NCI-H524 treated with DMSO at 0.1 percent for 48 hours (cell line): Measurements from ENCODE around the gene PADI1.

ENCODE experiments used
- DNase-seq: peaks from one replicate; lab custom pipeline; 2025; lab: John Stamatoyannopoulos, UW

PADI1 gene

DNA sequence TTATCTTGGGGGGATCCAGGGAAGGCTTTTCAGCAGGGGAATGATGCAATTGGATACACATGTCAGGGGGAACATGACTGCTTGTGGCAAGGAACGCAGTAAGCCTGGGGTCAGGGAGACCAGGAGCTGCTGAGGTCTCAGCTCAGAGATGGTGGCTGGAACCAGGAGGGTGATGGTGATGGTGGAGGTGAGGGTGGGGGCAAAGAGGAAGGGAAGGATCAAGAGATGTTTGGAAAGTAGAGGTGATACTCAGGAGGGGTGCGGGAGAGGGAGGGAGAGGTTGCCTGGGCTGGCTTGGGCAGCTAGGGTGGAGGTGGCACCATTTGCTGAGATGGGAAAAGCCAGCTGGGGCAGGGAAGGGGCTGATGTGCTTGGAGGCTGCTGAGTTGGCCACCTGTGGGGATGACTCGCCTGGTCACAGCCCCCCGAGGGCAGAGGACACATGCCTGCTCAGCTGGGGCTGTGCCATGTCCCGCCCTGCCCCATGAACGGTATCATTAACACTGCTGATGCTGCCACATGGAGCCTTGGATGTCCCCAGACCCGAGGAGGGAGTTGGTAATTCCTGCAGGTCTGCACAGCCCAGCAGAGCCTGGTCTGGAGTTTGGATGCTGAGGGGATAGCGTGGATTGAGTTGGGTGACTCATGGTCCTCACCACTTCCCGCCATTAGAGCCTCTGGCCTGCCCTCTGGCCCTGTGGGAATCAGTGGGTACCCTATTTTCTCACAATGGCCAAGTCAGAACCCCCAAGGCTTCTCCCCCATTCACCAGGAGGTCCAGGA, 6.3 kb upstream of the PADI1 start:
- DNase-seq, result no peak

DNA sequence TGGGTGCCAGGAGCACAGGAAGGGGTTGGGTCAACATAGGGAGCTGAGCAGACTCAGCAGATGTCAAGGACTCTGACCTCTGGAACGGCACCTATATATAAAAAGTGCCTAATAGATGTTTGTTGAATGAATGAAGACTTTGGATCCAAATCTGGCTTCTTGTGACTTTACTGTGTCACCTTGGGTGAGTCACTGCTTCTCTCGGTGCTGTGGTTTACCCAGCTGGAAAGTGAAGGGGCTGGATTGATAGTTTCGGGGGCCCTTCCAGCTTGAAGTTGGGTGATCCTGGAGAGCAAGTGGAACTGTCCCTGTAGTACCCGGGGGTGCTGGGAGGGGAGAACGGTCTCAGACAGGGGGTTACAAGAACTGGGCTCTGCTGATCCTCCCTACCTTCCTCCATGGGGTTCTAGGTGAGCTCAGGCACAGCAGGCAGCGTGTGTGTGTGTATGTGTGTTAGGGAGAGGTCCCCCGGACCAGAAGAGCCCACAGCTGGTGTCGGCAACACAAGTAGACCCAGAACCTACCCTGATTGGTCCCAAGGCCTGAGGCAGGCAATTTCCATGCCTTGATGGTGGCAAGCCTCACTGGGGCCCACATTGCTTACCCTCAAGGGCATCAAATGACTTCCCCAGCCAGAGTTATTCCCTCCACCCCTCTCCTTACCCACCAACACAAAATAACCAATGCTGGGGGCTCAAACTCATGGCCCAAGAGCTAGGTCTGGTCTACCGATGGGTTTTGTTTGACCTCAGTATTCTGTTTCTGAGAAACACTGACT, 5.5 kb upstream of the PADI1 start:
- no peak for DNase-seq

DNA sequence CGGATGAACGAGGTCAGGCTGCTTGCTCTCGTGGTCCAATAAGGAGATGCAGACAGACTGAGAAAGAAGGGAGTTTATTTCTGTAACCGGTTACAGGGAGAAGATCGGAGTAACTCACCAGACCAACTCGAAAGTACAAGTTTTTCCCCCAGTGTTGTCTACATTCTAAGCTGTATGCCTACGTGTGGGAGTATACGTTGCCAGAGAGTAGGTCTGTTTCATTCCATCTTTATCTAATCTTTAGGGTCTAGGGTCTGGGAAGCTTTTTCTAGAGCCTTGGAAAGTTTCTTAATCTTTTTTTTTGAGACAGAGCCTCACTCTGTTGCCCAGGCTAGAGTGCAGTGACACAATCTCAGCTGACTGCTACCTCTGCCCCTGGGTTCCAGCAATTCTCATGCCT, 4.7 kb upstream of the PADI1 start:
- no peak for DNase-seq

DNA sequence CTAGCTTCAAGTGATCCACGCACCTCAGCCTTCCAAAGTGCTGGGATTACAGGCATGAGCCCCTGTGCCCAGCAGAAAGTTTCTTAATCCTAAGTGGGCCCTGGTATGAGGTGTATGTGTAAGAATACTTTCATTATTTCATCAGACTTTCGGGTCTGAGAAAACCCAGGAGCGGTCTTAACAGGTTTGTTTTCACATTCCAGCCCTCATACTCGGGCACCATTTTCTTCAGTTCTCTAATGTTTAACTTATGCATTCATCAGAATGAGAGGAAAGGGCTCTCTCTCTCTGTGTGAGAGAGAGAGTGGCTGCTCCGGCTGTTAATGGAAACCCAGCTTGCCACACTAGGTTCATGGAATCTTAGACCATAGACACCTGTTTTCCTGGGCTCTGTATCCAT, 4.2 kb upstream of the PADI1 start:
- no peak for DNase-seq

DNA sequence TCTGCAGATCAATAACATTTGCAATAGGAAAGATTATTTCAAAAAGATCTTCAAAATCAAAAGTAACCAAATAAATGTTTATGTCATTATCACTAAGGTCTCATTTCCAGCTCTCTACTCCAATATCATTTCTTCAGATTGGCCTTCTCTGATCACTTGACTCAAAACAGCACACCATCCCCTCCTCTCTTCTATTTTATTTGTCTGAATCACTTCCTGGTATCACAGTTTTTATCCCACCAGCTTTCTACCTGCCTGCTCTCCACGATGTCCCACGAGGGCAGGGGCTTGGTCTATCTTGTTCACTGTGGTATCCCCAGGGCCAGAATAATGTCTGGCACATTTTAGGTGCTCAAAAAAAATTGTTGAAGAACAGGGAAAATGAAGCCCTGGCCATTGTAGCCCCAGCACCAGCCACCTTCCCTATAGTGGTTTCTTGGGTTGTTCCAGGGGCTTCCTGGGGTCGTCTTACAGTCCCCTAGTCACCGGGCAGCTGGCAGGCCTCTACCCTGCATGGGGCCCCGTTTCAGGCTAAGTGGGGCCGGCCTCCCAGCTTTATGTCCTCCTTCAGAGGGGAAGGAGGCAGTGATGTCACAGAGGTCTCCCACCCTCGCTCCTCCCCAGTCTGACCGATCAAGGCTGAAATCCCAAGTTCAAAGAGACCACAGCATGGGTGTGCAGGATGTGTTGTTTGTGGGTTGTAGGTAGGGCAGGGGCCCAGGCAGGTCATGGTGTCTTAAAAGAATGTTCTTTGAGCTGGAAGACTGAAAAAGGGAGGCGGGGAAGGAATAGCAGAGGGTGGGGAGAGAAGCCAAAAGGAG, 3.5 kb upstream of the PADI1 start:
- DNase-seq, result no peak

DNA sequence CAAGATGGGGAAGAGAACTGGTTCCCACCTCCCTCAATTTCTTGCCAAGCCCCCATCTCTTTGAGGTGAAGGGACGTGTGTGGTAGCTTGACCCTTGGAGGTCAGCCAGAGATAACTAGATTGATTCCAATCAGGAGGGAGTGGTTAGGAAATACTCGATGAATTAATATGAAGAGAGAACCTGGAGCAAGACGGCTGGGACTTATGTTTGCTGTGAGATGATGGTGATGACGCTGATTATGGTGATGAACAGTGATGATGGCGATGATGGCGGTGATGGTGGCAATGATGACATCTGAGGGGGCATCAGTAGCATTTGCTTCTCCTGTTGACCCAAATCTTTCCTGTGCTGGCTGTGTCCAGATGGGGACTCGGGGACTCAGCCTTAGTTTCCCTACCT, 724 bp downstream of the PADI1 start:
- no peak for DNase-seq

DNA sequence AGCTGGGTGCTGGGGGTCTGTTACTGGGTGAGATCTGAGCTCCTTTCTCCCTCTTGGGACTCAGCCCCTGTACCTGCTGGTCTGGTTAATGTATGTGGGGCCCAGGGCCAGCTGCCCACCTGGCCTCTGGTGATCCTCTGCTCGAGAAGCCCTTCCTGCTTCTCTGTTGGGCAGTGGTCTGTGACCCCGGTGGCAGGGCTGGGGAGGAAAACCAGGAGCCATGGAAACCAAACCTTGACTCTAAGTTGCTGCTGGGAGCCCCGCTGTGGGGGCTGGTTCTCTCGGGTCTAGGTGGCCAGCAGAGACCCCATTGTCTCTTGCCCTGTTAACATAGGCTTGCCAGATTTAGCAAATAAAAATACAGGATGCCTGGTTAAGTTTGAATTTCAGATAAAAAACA, 1.3 kb downstream of the PADI1 start:
- DNase-seq, result no peak

DNA sequence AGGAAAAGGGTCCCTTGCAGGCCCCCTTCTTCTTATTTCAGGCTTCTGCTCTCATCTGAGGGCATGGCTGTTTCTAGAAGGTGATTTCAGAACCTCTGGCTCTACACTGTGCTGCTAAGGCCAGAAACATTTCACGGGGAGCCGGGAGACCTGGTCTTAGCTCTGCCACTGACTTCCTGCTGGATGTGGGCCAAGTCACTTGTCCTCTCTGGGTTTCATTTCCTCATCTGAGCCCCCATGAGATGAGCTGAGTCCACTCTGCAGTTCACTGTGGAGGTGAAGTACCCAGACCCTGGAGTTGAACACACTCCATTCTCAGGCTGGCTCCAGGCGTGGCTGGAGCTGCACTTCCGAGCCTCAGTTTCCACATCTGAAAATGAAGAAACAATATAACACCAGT, 2.1 kb downstream of the PADI1 start:
- no peak for DNase-seq

DNA sequence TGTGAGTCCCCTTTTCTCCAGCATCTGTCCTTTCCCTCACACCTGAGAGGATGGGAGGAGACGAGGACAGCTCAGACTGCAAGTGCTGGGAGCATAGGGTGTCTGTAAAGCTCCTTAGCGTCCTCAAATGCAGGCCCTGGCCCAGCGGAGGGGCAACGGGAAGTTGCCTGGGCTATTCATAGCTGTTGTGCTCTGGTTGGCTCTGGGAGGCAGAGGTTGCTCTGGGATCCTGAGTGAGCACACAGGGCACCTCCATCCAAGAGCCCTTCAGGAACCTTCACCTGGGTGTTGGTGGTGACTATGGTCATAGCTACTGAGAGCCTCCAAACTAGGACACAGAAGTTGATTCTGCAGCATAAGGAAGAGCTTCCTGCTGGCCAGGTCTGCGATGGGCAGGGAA, 2.6 kb downstream of the PADI1 start:
- no peak for DNase-seq

DNA sequence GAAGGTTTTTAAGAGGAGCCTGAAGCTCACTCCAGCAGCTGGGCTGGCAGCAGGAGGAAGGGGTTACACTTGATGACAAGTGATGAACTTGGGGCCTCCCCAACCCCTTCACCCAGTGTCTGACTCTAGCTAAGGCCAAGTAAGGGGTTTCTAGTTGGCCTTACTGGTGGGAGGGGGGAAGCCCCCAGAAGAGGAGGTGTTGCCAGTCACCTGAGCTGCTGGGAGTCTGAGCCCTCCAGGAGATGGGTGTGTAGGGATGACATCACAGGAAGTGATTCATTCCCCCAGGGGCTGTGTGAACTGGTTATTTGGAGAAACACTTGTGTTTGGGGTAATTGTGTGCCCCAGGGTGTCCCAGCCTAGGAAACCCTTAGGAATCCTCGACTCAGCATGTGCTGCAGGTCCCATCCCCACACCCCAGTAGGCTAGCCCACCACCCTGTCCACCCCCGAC, 3.1 kb downstream of the PADI1 start:
- DNase-seq, result no peak

DNA sequence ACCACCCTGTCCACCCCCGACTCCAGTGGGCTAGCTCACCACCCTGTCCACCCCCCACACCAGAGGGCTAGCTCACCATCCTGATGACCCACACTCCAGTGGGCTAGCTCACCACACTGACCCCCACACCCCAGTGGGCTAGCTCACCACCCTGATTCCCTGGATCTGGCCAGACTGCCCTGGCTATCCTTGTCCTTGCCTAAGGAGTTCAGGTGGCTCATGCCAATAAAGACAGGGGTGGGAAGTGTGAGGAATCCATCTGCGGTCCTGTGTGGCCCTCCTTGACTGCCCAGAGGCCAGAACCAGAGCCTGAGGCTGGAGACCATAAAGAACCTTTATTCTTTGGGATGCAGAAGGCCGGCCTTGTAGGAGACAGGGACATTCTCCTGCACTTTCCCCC, 3.6 kb downstream of the PADI1 start:
- no peak for DNase-seq

DNA sequence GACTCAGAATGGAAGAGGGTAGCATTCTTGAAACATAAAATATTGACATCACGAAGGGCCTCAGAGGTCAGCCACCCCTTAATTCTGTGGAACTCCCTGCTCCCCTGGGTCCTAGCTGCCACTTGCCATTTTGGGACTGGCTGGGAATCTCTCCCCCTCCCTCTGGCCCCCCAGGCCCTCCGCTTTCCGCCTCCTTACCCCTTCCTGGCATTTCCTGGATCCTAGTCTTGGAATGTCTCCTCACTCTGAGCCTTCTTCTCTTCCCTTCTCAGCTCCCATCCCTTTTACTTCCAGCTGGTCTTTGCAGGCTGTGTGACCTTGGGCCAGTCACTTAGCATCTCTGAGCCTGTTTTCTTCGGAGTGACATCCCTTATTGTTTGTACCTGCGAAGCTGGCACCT, 4.5 kb downstream of the PADI1 start:
- DNase-seq, result no peak

DNA sequence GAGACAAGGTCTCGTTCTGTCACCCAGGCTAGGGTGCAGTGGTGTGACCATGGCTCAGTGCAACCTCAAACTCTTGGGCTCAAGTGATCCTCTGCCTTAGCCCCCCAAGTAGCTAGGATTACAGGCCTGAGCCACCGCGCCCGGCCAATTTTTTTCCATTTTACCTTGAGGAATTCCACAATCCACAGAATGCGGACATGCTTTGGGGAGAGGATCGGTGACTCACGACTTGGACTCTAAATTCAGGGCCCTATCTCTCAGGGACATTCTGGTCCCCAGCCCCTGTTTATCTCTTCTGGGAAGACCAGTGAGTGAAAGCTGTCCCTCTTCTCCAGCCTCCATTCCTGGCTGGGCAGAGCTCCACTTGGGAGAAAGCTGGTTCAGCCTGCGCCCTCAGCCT, 5.2 kb downstream of the PADI1 start:
- DNase-seq, result no peak

DNA sequence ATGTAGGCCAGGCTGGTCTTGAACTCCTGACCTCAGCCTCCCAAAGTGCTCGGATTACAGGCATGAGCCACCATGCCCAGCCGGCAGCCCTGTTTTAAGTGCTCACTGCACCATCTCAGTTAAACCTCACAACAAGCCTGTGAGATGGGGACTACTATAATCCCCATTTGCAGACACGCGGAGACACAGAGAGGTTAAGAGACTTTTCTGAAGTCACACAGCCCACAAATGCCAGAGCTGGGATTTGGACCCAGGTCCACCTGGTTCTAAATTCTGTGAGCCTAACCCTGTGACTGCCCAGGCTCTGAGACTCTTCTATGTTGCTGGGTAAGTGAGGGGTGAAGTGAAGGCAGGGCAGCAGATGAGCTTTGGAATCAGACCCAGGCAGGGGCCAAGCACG, 6.4 kb downstream of the PADI1 start:
- DNase-seq, result no peak

DNA sequence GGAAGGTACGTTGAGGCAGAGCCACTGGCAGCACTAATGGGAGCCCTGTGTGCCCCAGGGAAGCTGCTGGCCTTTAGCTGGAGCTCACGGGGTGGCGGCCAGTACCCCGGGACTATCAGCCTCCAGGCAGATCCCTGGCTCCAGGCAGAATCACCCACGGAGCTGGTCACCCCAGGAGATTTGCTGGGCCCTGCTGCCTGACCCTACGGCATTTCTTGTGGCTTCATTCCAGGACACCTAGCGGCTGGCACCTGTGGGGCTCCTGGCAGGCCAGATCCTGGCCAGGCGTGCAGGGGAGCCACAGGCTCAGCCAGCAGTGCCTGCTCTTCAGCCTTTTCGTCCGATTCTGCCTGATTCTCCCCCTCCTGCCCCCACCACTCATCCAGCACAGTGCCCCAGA, 7.1 kb downstream of the PADI1 start:
- no peak for DNase-seq

DNA sequence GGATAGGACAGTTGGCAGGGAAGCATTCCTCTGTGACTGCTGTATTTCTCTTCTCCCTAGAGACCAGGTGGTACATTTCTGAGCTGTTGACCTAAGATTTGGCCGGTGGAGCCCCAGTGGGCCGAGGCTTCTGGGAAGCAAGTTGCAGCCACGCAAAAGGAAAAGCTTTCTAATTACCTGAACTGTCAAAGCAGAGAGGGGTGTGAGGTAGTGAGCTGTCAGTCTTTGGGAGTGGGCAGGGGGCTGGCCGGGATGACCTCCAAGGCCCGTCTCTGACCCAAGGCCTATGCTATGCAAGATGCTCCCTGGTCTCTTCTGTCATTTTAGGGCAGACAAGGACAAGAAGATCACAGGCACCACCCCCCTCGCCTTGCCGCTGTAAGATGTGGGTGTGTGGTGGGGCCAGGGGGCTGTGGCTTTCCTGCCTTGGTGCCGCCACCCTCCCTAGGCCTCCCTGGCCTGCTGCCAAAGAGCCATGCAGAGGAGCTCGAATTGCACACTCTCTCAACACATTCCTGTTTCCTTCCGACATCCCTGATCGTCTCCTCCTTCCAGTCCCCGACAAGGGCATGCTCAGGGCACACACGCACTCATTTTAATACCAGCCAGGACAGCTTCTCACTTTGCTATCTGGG, 7.7 kb downstream of the PADI1 start:
- DNase-seq, result peak; percentile 9

DNA sequence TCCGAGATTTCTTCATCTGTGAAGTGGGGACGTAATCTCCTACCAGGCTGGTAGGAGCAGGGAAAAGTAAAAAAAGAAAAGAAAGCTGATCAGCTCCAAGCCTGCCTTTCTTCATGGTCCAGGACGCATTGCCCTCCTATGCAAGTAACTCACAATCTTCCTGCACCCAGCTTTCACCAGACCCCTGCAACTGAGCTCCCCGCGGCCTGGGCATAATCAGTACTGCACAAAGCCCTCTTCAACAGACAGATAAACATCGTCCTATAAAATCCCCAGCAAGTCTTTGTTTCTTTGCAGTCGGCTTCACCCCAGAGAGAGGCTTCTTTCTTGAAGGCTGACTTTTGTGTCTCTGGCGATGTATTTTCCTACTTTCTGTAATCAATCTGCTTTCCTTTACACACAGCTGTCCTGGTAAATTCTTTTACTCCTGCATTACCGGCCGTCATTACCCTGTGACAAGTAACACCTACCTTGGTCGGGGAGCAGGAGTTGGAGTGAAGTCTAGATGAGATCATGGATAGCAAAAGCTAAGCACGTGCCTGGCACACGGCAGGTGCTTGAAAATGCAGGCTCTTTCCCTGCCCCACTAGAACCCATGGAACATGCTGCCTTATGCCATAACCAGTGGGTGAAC, 8.3 kb downstream of the PADI1 start:
- no peak for DNase-seq

DNA sequence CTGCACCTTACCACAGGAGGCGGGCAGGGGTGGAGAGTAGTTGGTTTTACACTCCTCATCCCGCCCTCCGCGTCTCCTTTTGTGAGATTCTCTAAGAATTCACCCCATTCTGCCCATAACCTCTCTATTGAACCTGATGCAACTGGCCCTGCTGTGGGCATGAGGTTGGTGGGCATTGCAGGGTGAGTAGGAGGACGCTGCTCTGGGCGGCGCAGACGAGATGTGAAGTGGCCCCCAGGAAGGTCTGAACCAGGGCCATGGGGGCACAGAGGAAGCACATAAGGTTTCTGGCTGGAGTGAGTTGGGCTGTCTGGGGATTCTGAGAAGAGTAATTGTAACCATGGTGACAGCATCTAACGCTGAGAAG, 8.8 kb downstream of the PADI1 start:
- DNase-seq, result no peak

DNA sequence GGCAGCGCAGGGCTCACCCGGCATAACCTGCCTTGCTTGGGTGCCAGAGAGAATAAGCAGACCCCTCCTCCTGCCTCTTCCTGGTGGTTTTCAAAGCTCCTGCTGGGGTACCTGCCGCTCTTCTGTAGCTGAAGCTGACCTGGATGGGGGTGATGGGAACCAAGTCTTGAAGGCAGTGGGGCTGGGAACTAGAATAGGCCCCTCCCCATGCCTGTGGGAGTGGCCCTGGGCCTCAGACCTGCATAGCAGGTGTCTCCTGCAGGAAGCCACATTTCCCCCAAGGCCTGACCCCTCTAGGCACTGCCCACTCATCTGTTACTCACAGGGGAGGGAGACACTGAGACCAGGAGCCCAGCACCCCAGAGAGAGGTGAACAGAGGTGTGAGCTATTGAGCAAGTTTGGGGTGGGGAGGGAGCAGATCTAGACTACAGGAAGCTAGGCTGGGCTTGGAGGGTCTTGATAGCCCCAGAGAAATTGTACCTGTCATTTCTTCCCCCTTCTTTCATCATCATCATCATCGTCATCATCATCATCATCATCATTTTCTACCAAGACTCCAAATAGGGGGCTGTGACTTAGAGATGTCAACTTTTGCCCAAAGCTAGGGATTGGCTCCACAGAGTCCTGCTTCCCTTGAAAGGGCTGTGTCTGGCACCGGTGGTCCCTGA, 10.1 kb downstream of the PADI1 start:
- no peak for DNase-seq

DNA sequence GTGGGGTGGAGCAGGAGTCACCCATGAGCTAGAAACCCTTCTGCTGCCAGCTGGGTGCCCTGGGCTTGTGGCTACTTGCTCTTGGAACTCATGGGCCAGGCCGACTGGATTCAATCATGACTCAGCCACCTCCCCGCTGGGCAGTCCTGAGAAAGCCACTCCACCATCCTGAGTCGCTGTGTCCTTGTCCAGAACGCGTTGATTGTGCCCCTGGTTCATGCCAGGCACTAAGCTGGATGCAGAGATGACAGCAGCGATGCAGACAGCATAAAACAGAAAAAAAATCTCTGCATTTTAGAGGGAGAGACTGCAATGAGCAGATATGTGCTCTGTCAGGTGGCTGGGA, 10.6 kb downstream of the PADI1 start:
- DNase-seq, result no peak

DNA sequence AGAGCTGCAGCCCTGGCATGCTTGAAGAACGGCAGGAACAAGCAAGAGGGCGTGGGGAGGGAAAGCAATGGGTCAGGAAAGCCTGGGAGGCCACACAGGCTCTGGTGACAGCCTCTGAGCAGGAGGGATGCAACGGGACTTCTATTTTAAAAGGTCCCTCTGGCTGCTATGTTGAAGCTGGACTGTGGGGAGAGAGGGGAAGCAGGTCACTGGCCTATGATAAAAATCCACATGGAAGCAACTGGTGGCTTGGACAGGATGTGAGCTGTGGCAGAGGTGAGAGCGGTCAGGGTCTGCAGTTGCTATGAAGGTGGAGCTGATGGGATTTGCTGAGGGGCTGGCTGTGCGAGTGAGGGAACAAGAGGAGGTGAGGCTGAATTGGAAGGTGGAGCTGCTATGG, 11.2 kb downstream of the PADI1 start:
- no peak for DNase-seq
